H1 (cell line): Measurements from ENCODE around the gene RAP2C. TPM values are rescaled to one million over a fixed set of nuclear protein-coding genes. Genes with fewer than 3 reads are reported as not detected.

ENCODE experiments used
- CTCF ChIA-PET: fragments of 300-600 bp; sonication (Branson Sonifier 250); formaldehyde crosslinking; loops from one replicate; lab custom pipeline; 2021; ENCODE audit not compliant: partially characterized antibody; lab: Charles Lee
- POLR2A ChIA-PET: fragments of 300-600 bp; sonication (Branson Sonifier 250); formaldehyde crosslinking; loops from one replicate; lab custom pipeline; 2021; ENCODE audit warnings: inconsistent platforms; ENCODE audit not compliant: partially characterized antibody; lab: Charles Lee
- DNase-seq, 2 experiments: peaks; one replicate each; pipeline versions ENCODE4 v3.0.0 to v3.0.0-alpha.2; 2010 to 2022; ENCODE audit warnings: low spot score in 2 of 2, low read depth in 1 of 2, mixed read lengths in 1 of 2
- FAIRE-seq: peaks from 2 replicates; lab custom pipeline; 2011; peaks lifted over from hg19 to GRCh38; lab: Jason Lieb, UNC
- H2AFZ ChIP-seq: 2 replicates; pipeline ENCODE4 v1.8.1; 2012; ENCODE audit warnings: low read length, inconsistent platforms
- H2AK5ac ChIP-seq: 2 replicates; pipeline ENCODE4 v1.6.1; 2013; ENCODE audit warnings: low read depth, low read length
- H2BK120ac ChIP-seq: replicated peaks from 2 replicates; pipeline ENCODE3; 2013; ENCODE audit warnings: low read depth, low read length, inconsistent platforms
- H2BK12ac ChIP-seq: 2 replicates; pipeline ENCODE4 v1.6.1; 2013; ENCODE audit warnings: low read depth, low read length
- H2BK15ac ChIP-seq: 2 replicates; pipeline ENCODE4 v1.6.1; 2013; ENCODE audit warnings: low read length
- H2BK20ac ChIP-seq: 2 replicates; pipeline ENCODE4 v1.6.1; 2013; ENCODE audit warnings: low read length
- H2BK5ac ChIP-seq: 2 replicates; pipeline ENCODE4 v1.6.1; 2013; ENCODE audit warnings: low read depth, low read length
- H3K14ac ChIP-seq: 2 replicates; pipeline ENCODE4 v1.6.1; 2013; ENCODE audit warnings: inconsistent platforms; ENCODE audit not compliant: insufficient read length
- H3K18ac ChIP-seq: 2 replicates; pipeline ENCODE4 v1.6.1; 2013; ENCODE audit warnings: low read length; ENCODE audit errors: extremely low read depth
- H3K23ac ChIP-seq: 2 replicates; pipeline ENCODE4 v1.6.1; 2013; ENCODE audit warnings: inconsistent platforms; ENCODE audit not compliant: insufficient read length
- H3K23me2 ChIP-seq: 2 replicates; pipeline ENCODE4 v1.6.1; 2013; ENCODE audit warnings: low read depth, low read length
- H3K27ac ChIP-seq: 2 replicates; pipeline ENCODE4 v1.6.1; 2011; ENCODE audit warnings: low read depth, low read length, inconsistent platforms
- H3K27me3 ChIP-seq, 4 experiments: replicated peaks in 1 of 4; 1 replicate in 1 of 4; 2 replicates in 3 of 4; pipeline versions ENCODE4 v1.6.1 to v1.8.1; 2011 to 2013; ENCODE audit warnings: low read length in 3 of 4, mild to moderate bottlenecking in 3 of 4, inconsistent platforms in 2 of 4, mixed read lengths in 2 of 4, moderate library complexity in 1 of 4; ENCODE audit not compliant: control insufficient read depth in 3 of 4, insufficient read depth in 3 of 4; ENCODE audit errors: extremely low read depth in 1 of 4
- H3K36me3 ChIP-seq, 4 experiments: 2 replicates each; pipeline versions ENCODE4 v1.6.1 to v1.8.1; 2011 to 2013; ENCODE audit warnings: mild to moderate bottlenecking in 4 of 4, low read length in 3 of 4, moderate library complexity in 2 of 4, control low read depth in 1 of 4, inconsistent platforms in 1 of 4; ENCODE audit not compliant: insufficient read depth in 4 of 4, control insufficient read depth in 2 of 4
- H3K4ac ChIP-seq: replicated peaks from 2 replicates; pipeline ENCODE3; 2013; ENCODE audit warnings: low read length, low read depth, mixed read lengths, inconsistent platforms; ENCODE audit not compliant: insufficient read length
- H3K4me1 ChIP-seq, 4 experiments: replicated peaks in 1 of 4; 1 replicate in 1 of 4; 2 replicates in 3 of 4; pipeline versions ENCODE4 v1.6.1 to v1.8.1; 2011 to 2013; ENCODE audit warnings: low read length in 3 of 4, inconsistent platforms in 2 of 4, mixed read lengths in 1 of 4; ENCODE audit not compliant: insufficient read depth in 4 of 4, control insufficient read depth in 3 of 4
- H3K4me2 ChIP-seq, 2 experiments: 2 replicates each; pipeline versions ENCODE4 v1.6.1 to v1.8.1; 2011 to 2013; ENCODE audit warnings: low read depth in 2 of 2, low read length in 2 of 2, control low read depth in 1 of 2, inconsistent platforms in 1 of 2, mild to moderate bottlenecking in 1 of 2; ENCODE audit not compliant: insufficient read depth in 1 of 2
- H3K4me3 ChIP-seq, 4 experiments: fragments of 200-600, 300-600 bp in 1 of 4; sonication (generic), shearing (Covaris generic), sonication (Bioruptor Twin) in 1 of 4; 2 replicates each; pipeline versions ENCODE4 v1.5.1 to v1.8.1; 2011 to 2016; ENCODE audit warnings: low read length in 4 of 4, low read depth in 3 of 4, control low read depth in 2 of 4, inconsistent platforms in 2 of 4, mild to moderate bottlenecking in 2 of 4, mixed read lengths in 1 of 4, moderate library complexity in 1 of 4; ENCODE audit not compliant: insufficient read depth in 2 of 4; ENCODE audit errors: extremely low read depth in 1 of 4
- H3K56ac ChIP-seq: replicated peaks from 2 replicates; pipeline ENCODE3; 2013; ENCODE audit warnings: low read depth, mild to moderate bottlenecking, mixed read lengths, low read length, inconsistent platforms; ENCODE audit not compliant: insufficient read length
- H3K79me1 ChIP-seq: 2 replicates; pipeline ENCODE4 v1.6.1; 2013; ENCODE audit warnings: low read depth, low read length, control low read depth
- H3K79me2 ChIP-seq, 2 experiments: 2 replicates each; pipeline versions ENCODE4 v1.6.1 to v1.8.1; 2012 to 2013; ENCODE audit warnings: low read length in 2 of 2, mild to moderate bottlenecking in 2 of 2, inconsistent platforms in 1 of 2; ENCODE audit not compliant: insufficient read depth in 2 of 2, control insufficient read depth in 1 of 2
- H3K9ac ChIP-seq, 4 experiments: replicated peaks in 1 of 4; 1 replicate in 1 of 4; 2 replicates in 3 of 4; pipeline versions ENCODE4 v1.6.1 to v1.8.1; 2011 to 2013; ENCODE audit warnings: low read depth in 3 of 4, low read length in 3 of 4, control low read depth in 2 of 4, mild to moderate bottlenecking in 2 of 4, moderate library complexity in 2 of 4, inconsistent platforms in 1 of 4; ENCODE audit errors: extremely low read depth in 1 of 4
- H3K9me3 ChIP-seq, 2 experiments: 2 replicates each; pipeline versions ENCODE4 v1.6.1 to v1.8.1; 2012 to 2013; ENCODE audit warnings: mild to moderate bottlenecking in 2 of 2, moderate library complexity in 2 of 2, control low read depth in 1 of 2, inconsistent platforms in 1 of 2, low read depth in 1 of 2, low read length in 1 of 2, mixed read lengths in 1 of 2; ENCODE audit not compliant: insufficient read depth in 2 of 2
- H4K20me1 ChIP-seq, 2 experiments: replicated peaks in 1 of 2; 2 replicates each; pipeline versions ENCODE3 to v1.8.1; 2011 to 2013; ENCODE audit warnings: inconsistent platforms in 2 of 2, low read length in 2 of 2, mild to moderate bottlenecking in 1 of 2; ENCODE audit not compliant: insufficient read depth in 2 of 2, control insufficient read depth in 1 of 2
- H4K5ac ChIP-seq: 2 replicates; pipeline ENCODE4 v1.6.1; 2013; ENCODE audit warnings: low read length, low read depth, mixed read lengths, inconsistent platforms; ENCODE audit not compliant: insufficient read length
- H4K8ac ChIP-seq: 2 replicates; pipeline ENCODE4 v1.8.0; 2013; ENCODE audit warnings: mild to moderate bottlenecking, moderate library complexity, low read length, inconsistent platforms; ENCODE audit not compliant: insufficient read depth; ENCODE audit errors: extremely low read depth
- H4K91ac ChIP-seq: replicated peaks from 2 replicates; pipeline ENCODE3; 2013; ENCODE audit warnings: low read length, mixed read lengths, inconsistent platforms; ENCODE audit not compliant: insufficient read length
- BACH1 ChIP-seq: IDR thresholded peaks from 2 replicates; pipeline ENCODE4 v1.6.1; 2012; ENCODE audit warnings: low read length, improper control_type of control experiment
- BRCA1 ChIP-seq: IDR thresholded peaks from 2 replicates; pipeline ENCODE4 v1.6.1; 2012; ENCODE audit warnings: low read depth, low read length, improper control_type of control experiment
- CTBP2 ChIP-seq: IDR thresholded peaks from 2 replicates; pipeline ENCODE4 v1.7.0; 2011; ENCODE audit warnings: borderline replicate concordance, mild to moderate bottlenecking, moderate library complexity, mixed read lengths, low read length; ENCODE audit not compliant: insufficient read depth, insufficient read length
- SIRT6 ChIP-seq: IDR thresholded peaks from one replicate; pipeline ENCODE4 v1.7.1; 2012; ENCODE audit warnings: low read length, inconsistent platforms
- TBP ChIP-seq: IDR thresholded peaks from 2 replicates; pipeline ENCODE4 v1.6.1; 2011; ENCODE audit warnings: low read depth, low read length, improper control_type of control experiment
- YY1 ChIP-seq: IDR thresholded peaks from 2 replicates; pipeline ENCODE4 v1.6.1; 2011; ENCODE audit warnings: low read depth, mild to moderate bottlenecking, low read length
- WGBS, 2 experiments: shearing (Covaris generic) in 1 of 2; methylation state at CpG; one replicate each; pipeline versions ENCODE4 v1.1.6 to v1.1.7; 2013 to 2015; ENCODE audit warnings: low lambda C conversion rate in 2 of 2, mixed read lengths in 2 of 2, inconsistent platforms in 1 of 2, low coverage in 1 of 2, missing lambda C conversion rate in 1 of 2; ENCODE audit not compliant: insufficient replicate concordance in 2 of 2, insufficient coverage in 1 of 2, insufficient read length in 1 of 2; ENCODE audit errors: extremely low coverage in 1 of 2, missing lambda C conversion rate in 1 of 2; 5-methylcytosine and 5-hydroxymethylcytosine counted together
- polyA plus RNA-seq, 7 experiments: library from polyadenylated mRNA; depleted of rRNA in 3 of 7; stranded (reverse) in 5 of 7; unstranded in 2 of 7; fragments of >200 nt in 5 of 7; fragments of 200-250 nt in 2 of 7; gene quantifications; 1 replicate in 5 of 7; 2 replicates in 1 of 7; 4 replicates in 1 of 7; pipeline versions ENCODE4 v1.2.1 to v1.2.3, GENCODE V29; 2011 to 2013; ENCODE audit warnings: missing spikeins in 2 of 7, mixed read lengths in 2 of 7
- total RNA-seq: library from RNA; stranded (reverse); fragmentation: NEBNext Ultra II Directional; extraction: Animal tissue kit (Norgen Biotek cat#: 25700); gene quantifications from 2 replicates; pipeline ENCODE4 v1.2.1, GENCODE V29; 2021

Gene RAP2C
- total and polyA plus RNA-seq, 2 of the 8 experiments (the other 6 are each of a cell fraction or from before 2014, with no cell fraction given): 4.7 to 20.5 TPM

GRCh38 chrX:132181364-132181763 lies 37.9 kb downstream of the RAP2C start:
- no peak overlapping the region for H3K27ac ChIP-seq
- no peak overlapping the region for H2BK120ac ChIP-seq
- H2BK5ac ChIP-seq: no peak overlapping the region
- no peak overlapping the region for H3K4ac ChIP-seq
- no peaks in the 10 kb centered on the region for H3K79me1 ChIP-seq
- H3K36me3 ChIP-seq: no peaks in the 10 kb centered on the region
- no peak overlapping the region for H2BK15ac ChIP-seq
- H3K79me2 ChIP-seq: no peaks in the 10 kb centered on the region
- H3K14ac ChIP-seq: no peak overlapping the region
- POLR2A ChIA-PET: no interaction called here
- no peak overlapping the region for H2BK20ac ChIP-seq
- no peak overlapping the region for H3K9ac ChIP-seq
- CTCF ChIA-PET: no interaction called here
- no peak overlapping the region for H3K4me3 ChIP-seq
- 95% methylated on average over 6 of the region's 7 CpGs; no CpG with 5 or more reads in 1 of the 2 experiments for WGBS, 2 experiments
- DNase-seq (no peak), FAIRE-seq (no peak)
- H3K23ac ChIP-seq: no peak overlapping the region
- no peaks in the 10 kb centered on the region for H3K9me3 ChIP-seq
- H3K23me2 ChIP-seq: no peaks in the 10 kb centered on the region
- no peak overlapping the region for H2AK5ac ChIP-seq
- H4K5ac ChIP-seq: no peak overlapping the region
- no peak overlapping the region for H4K91ac ChIP-seq
- no peak overlapping the region for H2AFZ ChIP-seq
- TF ChIP-seq CTBP2 (no peak), BRCA1 (no peak), BACH1 (no peak), SIRT6 (no peak), TBP (no peak), YY1 (no peak)
- no peaks in the 10 kb centered on the region for H4K20me1 ChIP-seq
- no peak overlapping the region for H3K56ac ChIP-seq
- H3K27me3 ChIP-seq: no peaks in the 10 kb centered on the region
- no peaks in the 10 kb centered on the region for H3K4me1 ChIP-seq
- H4K8ac ChIP-seq: no peak overlapping the region
- no peak overlapping the region for H3K4me2 ChIP-seq
- no peak overlapping the region for H2BK12ac ChIP-seq
- no peak overlapping the region for H3K18ac ChIP-seq
